Panc1 (cell line): Measurements from ENCODE around the gene PKMYT1. TPM values are rescaled to one million over a fixed set of nuclear protein-coding genes. Genes with fewer than 3 reads are reported as not detected.

Experiments
- ATAC-seq: fragments of 200-7000 bp; cut with Tn5 transposase; 2 replicates; pipeline ENCODE4 v1.9.1; 2020; ENCODE audit warnings: mild to moderate bottlenecking, moderate library complexity
- BruUV-seq: library from RNA; stranded (reverse); fragments of 400-500 nt; replicated peaks from 2 replicates; lab custom pipeline; 2021; lab: Mats Ljungman, UMichigan
- CTCF ChIA-PET: fragments of 300-600 bp; sonication (Branson Sonifier 250); formaldehyde crosslinking; loops from one replicate; lab custom pipeline; 2022; ENCODE audit warnings: antibody characterized with exemption; lab: Charles Lee
- POLR2A ChIA-PET: fragments of 300-600 bp; sonication (Branson Sonifier 250); formaldehyde crosslinking; loops from one replicate; lab custom pipeline; 2022; ENCODE audit warnings: antibody characterized with exemption; lab: Charles Lee
- DNase-seq: peaks from one replicate; pipeline ENCODE4 v3.0.0-alpha.2; 2010; ENCODE audit warnings: low read depth, low spot score
- H3K27ac ChIP-seq: 2 replicates; pipeline ENCODE4 v1.5.1; 2011; ENCODE audit warnings: mild to moderate bottlenecking, low read length, inconsistent platforms
- H3K27me3 ChIP-seq: fragments of 200-500 bp; sonication (Bioruptor generic); 2 replicates; pipeline ENCODE4 v1.6.0; 2014; ENCODE audit warnings: low read length, inconsistent platforms; ENCODE audit not compliant: control insufficient read depth, insufficient read depth
- H3K36me3 ChIP-seq: fragments of 200-500 bp; sonication (Bioruptor generic); 2 replicates; pipeline ENCODE4 v1.5.1; 2014; ENCODE audit warnings: inconsistent platforms, mild to moderate bottlenecking, low read length, moderate library complexity; ENCODE audit not compliant: control insufficient read depth, insufficient read depth
- H3K4me1 ChIP-seq: 2 replicates; pipeline ENCODE4 v1.5.1; 2011; ENCODE audit warnings: inconsistent platforms, mild to moderate bottlenecking, low read length, moderate library complexity; ENCODE audit not compliant: control insufficient read depth, insufficient read depth
- H3K4me3 ChIP-seq, 2 experiments: 2 replicates each; pipeline ENCODE4 v1.5.1; 2011 to 2012; ENCODE audit warnings: low read depth in 2 of 2, low read length in 2 of 2, mild to moderate bottlenecking in 2 of 2, inconsistent platforms in 1 of 2, moderate library complexity in 1 of 2
- H3K9me3 ChIP-seq: fragments of 200-500 bp; sonication (Bioruptor generic); 2 replicates; pipeline ENCODE4 v1.5.1; 2014; ENCODE audit warnings: low read depth, mild to moderate bottlenecking, inconsistent platforms, low read length, moderate library complexity; ENCODE audit not compliant: control insufficient read depth, insufficient read depth
- CTCF ChIP-seq: fragments of 450-650 bp; IDR thresholded peaks from 2 replicates; pipeline ENCODE4 v1.5.1; 2017; ENCODE audit warnings: mild to moderate bottlenecking
- POLR2AphosphoS5 ChIP-seq: IDR thresholded peaks from 2 replicates; pipeline ENCODE4 v1.6.1; 2012; ENCODE audit warnings: mild to moderate bottlenecking, low read depth, low read length, moderate library complexity
- REST ChIP-seq, 2 experiments: IDR thresholded peaks; 2 replicates each; pipeline ENCODE4 v1.6.1; 2011 to 2012; ENCODE audit warnings: low read depth in 2 of 2, control low read depth in 1 of 2, low read length in 1 of 2, mild to moderate bottlenecking in 1 of 2, moderate library complexity in 1 of 2; ENCODE audit not compliant: insufficient read depth in 1 of 2
- SIN3A ChIP-seq: IDR thresholded peaks from 2 replicates; pipeline ENCODE4 v1.6.1; 2012; ENCODE audit warnings: low read depth, mild to moderate bottlenecking, low read length, moderate library complexity, borderline replicate concordance; ENCODE audit not compliant: insufficient read depth
- TCF7L2 ChIP-seq: IDR thresholded peaks from 2 replicates; pipeline ENCODE4 v1.6.1; 2011; ENCODE audit warnings: mild to moderate bottlenecking, low read depth, low read length, inconsistent platforms
- in situ Hi-C: cut with HindIII; loops from 2 replicates; pipeline ENCODE4 v1.10.0; 2016; ENCODE audit warnings: low sequenced_read_pairs, low pct_unique_long_range_greater_than_20kb
- intact Hi-C: fragments of 100-400 bp; cut with micrococcal nuclease; formaldehyde crosslinking; loops from one replicate; pipeline ENCODE4 v1.10.0; 2022; ENCODE audit not compliant: unreplicated experiment
- total RNA-seq: library from RNA; stranded (reverse); gene quantifications from one replicate; pipeline ENCODE4 v1.2.1, GENCODE V29; 2021; ENCODE audit not compliant: unreplicated experiment

PKMYT1 gene
- total RNA-seq, 1 experiment from 2014 or later = 105 TPM

- intact Hi-C loops = no loop called here
- ATAC-seq (no peak), DNase-seq (no peak)
- Histone ChIP-seq H3K4me1 (peaks cover 3% of the 10 kb centered on the region), H3K9me3 (no peaks in the 10 kb centered on the region), H3K4me3 (no peak overlapping the region), H3K36me3 (no peaks in the 10 kb centered on the region), H3K27ac (no peak overlapping the region), H3K27me3 (no peaks in the 10 kb centered on the region)
- TF ChIP-seq SIN3A = no peak
- no peak for TF ChIP-seq TCF7L2
- TF ChIP-seq CTCF = no peak
- TF ChIP-seq REST (IDR thresholded peaks at IDR 0.05; ENCODE audit: insufficient read depth in 1 of 2, low read depth in 2 of 2, low read length in 1 of 2) = no peak
- no peak for TF ChIP-seq POLR2AphosphoS5
- CTCF ChIA-PET = no interaction called here
- no TSS peak for BruUV-seq
- POLR2A ChIA-PET = no interaction called here
- in situ Hi-C loops = no loop called here
These were observed 7.0 kb upstream of the PKMYT1 start for GRCh38 chr16:2987286-2987685.

- no TSS peak for BruUV-seq
- H3K4me1 ChIP-seq = peaks cover 8% of the 10 kb centered on the region
- no peak overlapping the region for H3K4me3 ChIP-seq
- intact Hi-C loops = no loop called here
- ChIA-PET CTCF (interaction anchor here (0.6 kb wide), 1 partner anchor 66 kb away, joined by 3 read pairs; no protein-coding TSS in a partner anchor), POLR2A (no interaction called here)
- H3K27ac ChIP-seq = no peak overlapping the region
- in situ Hi-C loops = no loop called here
- no peaks in the 10 kb centered on the region for H3K27me3 ChIP-seq
- ATAC-seq (no peak), DNase-seq (no peak)
- H3K36me3 ChIP-seq = no peaks in the 10 kb centered on the region
- TF ChIP-seq REST (IDR thresholded peaks at IDR 0.05; ENCODE audit: insufficient read depth in 1 of 2, low read depth in 2 of 2, low read length in 1 of 2) (no peak), CTCF (no peak), POLR2AphosphoS5 (no peak), TCF7L2 (no peak), SIN3A (no peak)
- H3K9me3 ChIP-seq = no peaks in the 10 kb centered on the region
These were observed 6.5 kb upstream of the PKMYT1 start for GRCh38 chr16:2986623-2987188.
